ENCODE data around the gene ATP10B. TPM values are rescaled to one million over a fixed set of nuclear protein-coding genes. Genes with fewer than 3 reads are reported as not detected.

Gene ATP10B
- total and polyA plus RNA-seq, 11 donors, result 0.03 to 0.35 (median 0.09) TPM; not detected in 4

- ATAC-seq (no peak), DNase-seq (no peak)
- Histone ChIP-seq H3K27ac (no peak overlapping the region), H3K9me3 (no peaks in the 10 kb centered on the region), H3K4me3 (no peak overlapping the region), H3K4me1 (no peaks in the 10 kb centered on the region), H3K36me3 (no peaks in the 10 kb centered on the region), H3K27me3 (peaks cover 0 to 22% (median 0%) of the 10 kb centered on the region in 9 donors)
- intact Hi-C loops (cut with DNase I), result no loop called here
- no peak for TF ChIP-seq CTCF (IDR thresholded peaks at IDR 0.05)
- no peak for TF ChIP-seq POLR2A (IDR thresholded peaks at IDR 0.05)
- WGBS, 4 donors, result 84 to 88% (median 87%) methylated on average over 2 of the region's 2 CpGs
Observed at GRCh38 chr5:160514191-160514590, 337.8 kb downstream of the ATP10B start.

DNA sequence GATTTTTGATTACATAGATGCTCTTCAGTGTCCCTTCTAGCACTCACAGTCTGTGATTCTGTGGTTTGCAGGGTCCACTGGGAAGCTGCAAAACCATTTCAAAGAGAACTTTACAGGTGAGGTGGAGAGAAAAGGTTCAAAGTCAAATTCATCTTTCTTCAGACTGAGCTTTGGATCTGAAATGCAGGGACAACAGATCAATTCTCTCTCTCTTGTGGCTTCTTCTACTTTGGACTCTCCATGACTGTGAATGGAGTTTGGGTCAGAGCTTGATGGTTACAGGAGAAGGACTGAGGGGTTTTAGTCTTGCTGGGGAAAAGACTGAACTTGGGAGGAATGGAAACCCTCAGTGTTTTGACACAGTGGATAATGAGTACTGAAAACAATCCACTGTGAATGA, 338.5 kb downstream of the ATP10B start:
- no peak for ATAC-seq
- Histone ChIP-seq H3K27ac (no peak overlapping the region), H3K36me3 (no peaks in the 10 kb centered on the region), H3K4me1 (peaks cover 0 to 6% (median 0%) of the 10 kb centered on the region in 12 donors), H3K27me3 (peaks cover 0 to 22% (median 0%) of the 10 kb centered on the region in 9 donors), H3K9me3 (no peaks in the 10 kb centered on the region), H3K4me3 (no peak overlapping the region)
- no peak for TF ChIP-seq CTCF (IDR thresholded peaks at IDR 0.05)
- no peak for TF ChIP-seq POLR2A (IDR thresholded peaks at IDR 0.05)
- intact Hi-C loops (cut with DNase I), result no loop called here
- no peak for DNase-seq
